ENCODE data around the gene ADRA2B. TPM values are rescaled to one million over a fixed set of nuclear protein-coding genes. Genes with fewer than 3 reads are reported as not detected.

The ADRA2B gene
- polyA plus RNA-seq, 2 of the 4 experiments (the other 2 are of a cell fraction): 0.03 to 0.05 TPM

DNA sequence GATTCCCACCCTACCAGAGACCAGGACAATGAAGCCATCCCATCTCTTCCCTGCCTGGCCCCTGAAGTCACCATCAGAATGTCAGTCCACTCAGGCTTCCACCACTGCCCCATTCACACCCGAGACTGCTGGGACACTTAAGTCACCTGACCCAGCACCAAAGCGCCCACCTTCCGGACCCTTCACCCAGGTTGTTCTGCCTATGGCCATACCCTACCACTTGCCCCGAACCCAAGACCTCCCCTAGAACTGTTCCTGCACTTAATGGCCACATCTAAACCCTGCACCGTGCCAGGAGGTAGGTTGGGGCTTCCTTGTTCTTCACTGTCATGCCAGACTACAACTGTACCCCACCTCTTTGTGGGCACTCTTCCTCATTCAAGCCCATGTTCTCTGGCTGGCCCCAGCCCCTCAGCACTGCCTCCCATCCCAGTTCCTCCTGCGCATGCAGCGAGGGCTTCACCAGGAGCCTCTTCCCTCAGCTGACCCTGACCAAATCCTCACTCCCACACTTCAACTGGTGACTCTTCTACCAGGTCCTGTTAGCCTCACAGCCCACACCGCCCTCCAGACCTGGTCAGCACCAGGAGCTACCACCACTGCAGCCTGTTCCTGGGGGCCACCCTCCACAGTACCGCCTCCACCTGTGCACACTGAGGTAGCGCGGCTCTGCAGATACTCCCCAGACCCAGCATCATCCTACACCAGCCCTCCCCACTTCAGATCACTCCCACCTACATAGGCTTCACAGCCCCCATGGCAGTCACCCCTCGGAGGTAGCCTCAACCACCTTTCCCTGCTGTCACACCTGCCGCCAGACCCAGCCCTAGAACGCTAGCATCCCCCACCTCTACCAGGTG, 8.3 kb upstream of the ADRA2B start:
- ATAC-seq: no peak; a peak in 1 of 6 replicates
- POLR2A ChIA-PET: no interaction called here
- 52% methylated on average over 14 of the region's 14 CpGs for whole genome bisulfite sequencing (ENCODE audit: missing lambda C conversion rate)
- no peaks in the 10 kb centered on the region for H3K9me3 ChIP-seq
- DNase-seq (ENCODE audit: low read depth in 1 of 2, low spot score in 1 of 2): no peak
- CTCF ChIA-PET: interaction anchor here (0.5 to 1.7 kb wide), 3 partner anchors 50 to 224 kb away, joined by 3 to 5 read pairs (median 3); no protein-coding TSS in a partner anchor
- no peak overlapping the region for H3K4me3 ChIP-seq
- H3K4me1 ChIP-seq: no peaks in the 10 kb centered on the region
- TF ChIP-seq, protein P1, sequence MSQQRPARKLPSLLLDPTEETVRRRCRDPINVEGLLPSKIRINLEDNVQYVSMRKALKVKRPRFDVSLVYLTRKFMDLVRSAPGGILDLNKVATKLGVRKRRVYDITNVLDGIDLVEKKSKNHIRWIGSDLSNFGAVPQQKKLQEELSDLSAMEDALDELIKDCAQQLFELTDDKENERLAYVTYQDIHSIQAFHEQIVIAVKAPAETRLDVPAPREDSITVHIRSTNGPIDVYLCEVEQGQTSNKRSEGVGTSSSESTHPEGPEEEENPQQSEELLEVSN (IDR thresholded peaks at IDR 0.05; ENCODE audit: borderline replicate concordance, low read depth): no peak
- TF ChIP-seq, protein P2, sequence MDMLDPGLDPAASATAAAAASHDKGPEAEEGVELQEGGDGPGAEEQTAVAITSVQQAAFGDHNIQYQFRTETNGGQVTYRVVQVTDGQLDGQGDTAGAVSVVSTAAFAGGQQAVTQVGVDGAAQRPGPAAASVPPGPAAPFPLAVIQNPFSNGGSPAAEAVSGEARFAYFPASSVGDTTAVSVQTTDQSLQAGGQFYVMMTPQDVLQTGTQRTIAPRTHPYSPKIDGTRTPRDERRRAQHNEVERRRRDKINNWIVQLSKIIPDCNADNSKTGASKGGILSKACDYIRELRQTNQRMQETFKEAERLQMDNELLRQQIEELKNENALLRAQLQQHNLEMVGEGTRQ (IDR thresholded peaks at IDR 0.05): no peak
- TF ChIP-seq CHD2 (IDR thresholded peaks at IDR 0.05; ENCODE audit: low read length, partially characterized antibody): no peak
- no peak for TF ChIP-seq RARB (CRISPR knock-in tag; IDR thresholded peaks at IDR 0.05)
- TF ChIP-seq, protein P3, sequence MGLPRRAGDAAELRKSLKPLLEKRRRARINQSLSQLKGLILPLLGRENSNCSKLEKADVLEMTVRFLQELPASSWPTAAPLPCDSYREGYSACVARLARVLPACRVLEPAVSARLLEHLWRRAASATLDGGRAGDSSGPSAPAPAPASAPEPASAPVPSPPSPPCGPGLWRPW (IDR thresholded peaks at IDR 0.05): no peak
- TF ChIP-seq HOXB5 (CRISPR knock-in tag; IDR thresholded peaks at IDR 0.05): no peak
- TF ChIP-seq MAZ (IDR thresholded peaks at IDR 0.05; ENCODE audit: borderline replicate concordance, low read depth, low read length): no peak
- TF ChIP-seq POLR2A (IDR thresholded peaks at IDR 0.05; ENCODE audit: low read length): no peak
- no peak for TF ChIP-seq POLR2AphosphoS2 (conservative IDR thresholded peaks at IDR 0.05; ENCODE audit: low read length)
- TF ChIP-seq KDM5A (IDR thresholded peaks at IDR 0.05): no peak
- no peak for TF ChIP-seq HEYL (CRISPR knock-in tag; IDR thresholded peaks at IDR 0.05)
- TF ChIP-seq, protein P4, sequence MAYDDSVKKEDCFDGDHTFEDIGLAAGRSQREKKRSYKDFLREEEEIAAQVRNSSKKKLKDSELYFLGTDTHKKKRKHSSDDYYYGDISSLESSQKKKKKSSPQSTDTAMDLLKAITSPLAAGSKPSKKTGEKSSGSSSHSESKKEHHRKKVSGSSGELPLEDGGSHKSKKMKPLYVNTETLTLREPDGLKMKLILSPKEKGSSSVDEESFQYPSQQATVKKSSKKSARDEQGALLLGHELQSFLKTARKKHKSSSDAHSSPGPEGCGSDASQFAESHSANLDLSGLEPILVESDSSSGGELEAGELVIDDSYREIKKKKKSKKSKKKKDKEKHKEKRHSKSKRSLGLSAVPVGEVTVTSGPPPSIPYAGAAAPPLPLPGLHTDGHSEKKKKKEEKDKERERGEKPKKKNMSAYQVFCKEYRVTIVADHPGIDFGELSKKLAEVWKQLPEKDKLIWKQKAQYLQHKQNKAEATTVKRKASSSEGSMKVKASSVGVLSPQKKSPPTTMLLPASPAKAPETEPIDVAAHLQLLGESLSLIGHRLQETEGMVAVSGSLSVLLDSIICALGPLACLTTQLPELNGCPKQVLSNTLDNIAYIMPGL (CRISPR knock-in tag; IDR thresholded peaks at IDR 0.05; ENCODE audit: borderline replicate concordance): no peak
- no peak for TF ChIP-seq BHLHE40 (IDR thresholded peaks at IDR 0.05; ENCODE audit: low read depth, low read length)
- no peak for TF ChIP-seq EP300 (IDR thresholded peaks at IDR 0.05)
- TF ChIP-seq NR3C1 (IDR thresholded peaks at IDR 0.05): no peak
- TF ChIP-seq FOSL2 (IDR thresholded peaks at IDR 0.05): no peak
- TF ChIP-seq FOSL2 (CRISPR knock-in tag; IDR thresholded peaks at IDR 0.05): no peak
- no peak for TF ChIP-seq RCOR1 (IDR thresholded peaks at IDR 0.05; ENCODE audit: low read depth, low read length)
- TF ChIP-seq RFX5 (IDR thresholded peaks at IDR 0.05): no peak
- FAIRE-seq: no peak
- H3K4me2 ChIP-seq: no peak overlapping the region
- H3K27ac ChIP-seq: no peak overlapping the region

DNA sequence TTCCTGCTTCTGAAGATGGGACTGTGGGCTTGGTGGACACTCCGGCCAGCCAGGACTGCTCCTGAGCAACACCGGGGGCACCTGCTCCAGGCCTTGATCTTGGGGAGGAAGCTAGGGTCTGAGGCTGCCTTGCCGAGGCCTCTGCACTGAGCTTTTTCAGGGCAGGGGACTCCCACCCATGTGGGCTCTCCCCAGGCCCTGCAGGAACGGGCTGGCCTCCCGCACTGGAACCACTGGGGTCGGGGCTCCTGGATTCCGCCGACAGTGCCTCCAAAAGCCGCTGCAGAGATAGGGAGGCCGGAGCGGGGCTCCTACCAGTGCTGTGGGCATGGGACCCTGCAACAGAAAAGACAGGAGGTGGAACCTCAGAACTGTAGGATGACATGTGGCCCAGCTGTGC, 7.6 kb upstream of the ADRA2B start:
- CTCF ChIA-PET: interaction anchor here (1.0 to 3.1 kb wide), 2 partner anchors 14 to 51 kb away, joined by 3 to 9 read pairs; partner anchors contain the start of gene ASTL
- Histone ChIP-seq H3K9me3 (no peaks in the 10 kb centered on the region), H3K4me3 (no peak overlapping the region), H3K4me1 (no peaks in the 10 kb centered on the region), H3K27ac (no peak overlapping the region), H3K4me2 (no peak overlapping the region)
- 72% methylated on average over 8 of the region's 11 CpGs for WGBS (ENCODE audit: missing lambda C conversion rate)
- POLR2A ChIA-PET: no interaction called here
- DNase-seq (ENCODE audit: low read depth in 1 of 2, low spot score in 1 of 2) (no peak), ATAC-seq (no peak; a peak in 1 of 6 replicates), FAIRE-seq (no peak)
- no peak for TF ChIP-seq TFCP2L1 (CRISPR knock-in tag; IDR thresholded peaks at IDR 0.05)
- TF ChIP-seq FOSB (CRISPR knock-in tag; IDR thresholded peaks at IDR 0.05): no peak
- TF ChIP-seq, protein P1 (IDR thresholded peaks at IDR 0.05; ENCODE audit: borderline replicate concordance, low read depth): no peak
- no peak for TF ChIP-seq HDAC2 (IDR thresholded peaks at IDR 0.05)
